ENCODE data around the gene SHISA7.

The SHISA7 gene

GRCh38 chr19:55464039-55464661, 21.1 kb upstream of the SHISA7 start:
- no peak for DNase-seq (ENCODE audit: low read depth in 2 of 3, low spot score in 2 of 3)

DNA sequence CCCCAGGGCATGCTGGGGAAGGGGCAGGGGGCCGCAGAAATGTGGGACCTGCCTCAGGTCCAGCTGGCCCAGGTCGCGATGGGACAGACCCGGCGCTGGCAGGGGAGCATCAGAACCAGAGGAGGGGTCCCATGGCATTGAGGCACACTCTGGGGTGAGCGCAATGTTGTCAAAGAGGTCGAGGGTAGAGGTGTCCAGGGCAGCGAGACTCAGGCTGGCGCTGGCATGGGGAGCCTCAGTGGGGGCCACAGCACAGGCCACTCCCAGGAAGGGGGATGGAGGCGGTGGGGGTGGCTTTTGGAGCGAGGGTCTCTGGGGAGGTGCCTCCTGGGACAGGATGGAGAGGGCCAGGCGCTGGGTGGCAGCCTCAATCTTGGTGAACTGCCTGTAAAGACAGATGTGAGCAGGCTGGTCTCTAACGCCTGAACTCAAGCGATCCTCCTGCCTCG, 20.5 kb upstream of the SHISA7 start:
- no peak for DNase-seq (ENCODE audit: low read depth in 2 of 3, low spot score in 2 of 3)

DNA sequence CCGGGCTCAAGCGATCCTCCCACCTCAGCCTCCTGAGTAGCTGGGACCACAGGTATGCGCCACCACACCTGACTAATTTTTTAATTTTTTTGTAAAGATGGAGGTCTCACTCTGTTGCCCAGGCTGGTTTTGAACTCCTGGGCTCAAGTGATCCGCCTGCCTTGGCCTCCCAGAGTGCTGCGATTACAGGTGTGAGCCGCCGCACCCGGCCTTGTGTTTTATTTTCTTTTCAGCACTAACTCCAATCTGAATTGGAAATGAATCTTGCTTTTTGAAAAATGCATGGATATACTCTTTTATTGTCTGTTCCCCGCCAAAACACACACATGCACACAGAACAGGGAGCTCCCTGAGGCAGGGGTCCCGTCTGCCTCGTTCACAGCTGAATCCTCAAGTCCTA, 19.6 kb upstream of the SHISA7 start:
- DNase-seq (ENCODE audit: low read depth in 2 of 3, low spot score in 2 of 3): no peak

- no peak for DNase-seq (ENCODE audit: low read depth in 2 of 3, low spot score in 2 of 3)
These were observed 19.0 kb upstream of the SHISA7 start for GRCh38 chr19:55461974-55462626.

- DNase-seq (ENCODE audit: low read depth in 2 of 3, low spot score in 2 of 3): peak; percentile 99 to 100 (median 99)
These were observed 18.3 kb upstream of the SHISA7 start, which contains the start of gene ISOC2 for GRCh38 chr19:55461259-55461973. TSS of gene ISOC2 (minus strand) at chr19:55461642. CDS start at chr19:55456486, 5,156 bp downstream.

- no peak for DNase-seq (ENCODE audit: low read depth in 2 of 3, low spot score in 2 of 3)
These were observed 17.7 kb upstream of the SHISA7 start for GRCh38 chr19:55460670-55461258.

DNA sequence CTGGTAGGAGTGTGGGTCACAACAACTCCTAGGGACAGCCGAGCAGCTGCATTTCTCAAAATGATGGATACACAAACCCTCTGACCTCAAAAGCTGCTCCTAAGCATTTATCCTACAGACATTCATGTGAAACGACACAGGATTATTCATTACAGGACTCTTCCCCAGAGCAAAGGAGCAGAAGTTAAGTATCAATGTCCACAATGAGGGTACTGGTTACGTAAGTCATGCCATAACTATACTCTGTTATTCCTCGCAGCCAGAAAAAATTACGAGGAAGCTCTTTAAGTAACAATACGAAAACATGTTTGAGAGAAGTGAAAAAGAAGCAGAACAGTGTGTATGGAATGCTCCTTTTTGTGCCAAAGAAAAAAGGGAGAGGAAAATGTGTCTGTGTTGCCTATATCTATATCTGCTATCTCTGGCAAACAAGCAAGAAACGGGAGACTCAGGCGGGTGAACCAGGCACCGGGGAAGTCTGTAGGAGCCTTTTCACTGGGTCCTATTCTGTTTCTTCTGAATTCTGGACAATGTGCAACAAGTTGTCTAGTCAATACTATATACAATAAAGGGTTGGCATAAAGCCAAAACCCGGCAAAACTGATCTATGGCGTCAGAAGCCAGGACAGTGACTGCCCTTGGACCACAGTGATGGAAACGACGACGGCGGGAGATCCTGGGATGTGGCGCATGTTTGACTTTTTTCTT, 17.0 kb upstream of the SHISA7 start:
- DNase-seq (ENCODE audit: low read depth in 2 of 3, low spot score in 2 of 3): no peak

- DNase-seq (ENCODE audit: low read depth in 2 of 3, low spot score in 2 of 3): no peak
These were observed 16.4 kb upstream of the SHISA7 start for GRCh38 chr19:55459551-55459949.

DNA sequence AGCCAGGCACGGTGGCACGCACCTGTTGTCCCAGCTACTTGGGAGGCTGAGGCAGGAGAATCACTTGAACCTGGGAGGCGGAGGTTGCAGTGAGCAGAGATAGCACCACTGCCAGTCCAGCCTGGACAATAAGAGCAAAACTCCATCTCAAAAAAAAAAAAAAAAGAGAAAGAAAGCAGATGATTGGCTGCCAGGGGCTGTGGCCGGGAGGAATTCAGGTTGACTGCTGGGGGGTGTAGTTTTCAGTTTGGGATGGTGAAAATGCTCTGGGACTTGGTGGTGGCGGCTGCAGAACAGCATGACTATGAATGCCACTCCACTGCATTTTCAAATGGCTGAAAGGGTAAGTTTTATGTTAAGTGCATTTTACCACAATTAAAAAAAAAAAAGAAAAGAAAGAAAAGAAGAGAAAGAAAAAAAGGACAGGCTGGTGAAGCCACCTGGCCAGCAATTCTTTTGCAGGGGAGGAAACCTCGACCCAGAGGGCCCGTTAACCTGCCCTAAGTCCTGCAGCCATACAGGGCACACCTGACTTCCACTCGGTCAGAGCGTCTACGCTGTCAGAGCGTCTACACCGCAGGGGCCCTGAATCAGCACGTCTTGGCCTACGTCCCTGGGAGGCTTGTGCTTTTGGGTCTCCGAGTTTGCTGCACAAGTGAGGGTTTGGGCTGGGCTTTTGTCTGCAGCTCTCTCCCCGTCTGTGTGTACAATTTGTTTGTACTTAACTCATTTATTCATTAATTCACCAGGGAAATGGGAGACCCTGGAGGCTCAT, 14.8 kb upstream of the SHISA7 start:
- DNase-seq (ENCODE audit: low read depth in 2 of 3, low spot score in 2 of 3): no peak

DNA sequence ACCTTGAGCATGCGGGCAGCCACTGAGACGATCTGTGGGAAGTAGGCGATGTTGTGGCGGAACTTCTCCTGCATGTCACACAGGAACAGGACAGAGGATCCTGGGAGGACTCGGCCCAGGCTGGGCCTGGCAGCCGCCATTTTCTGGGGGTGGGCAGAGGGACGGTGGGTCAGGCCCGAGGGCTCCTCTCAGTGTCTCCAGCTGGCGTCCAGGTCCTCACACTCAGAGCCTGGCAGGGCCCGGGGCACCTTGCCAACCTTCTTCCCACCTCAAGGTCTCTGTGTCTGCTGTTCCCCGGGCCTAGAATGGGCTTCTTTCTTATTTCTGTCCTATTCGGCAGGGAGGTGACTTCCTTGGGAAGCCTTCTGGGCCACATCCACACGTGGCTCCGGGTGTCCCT, 13.2 kb upstream of the SHISA7 start:
- no peak for DNase-seq (ENCODE audit: low read depth in 2 of 3, low spot score in 2 of 3)

DNA sequence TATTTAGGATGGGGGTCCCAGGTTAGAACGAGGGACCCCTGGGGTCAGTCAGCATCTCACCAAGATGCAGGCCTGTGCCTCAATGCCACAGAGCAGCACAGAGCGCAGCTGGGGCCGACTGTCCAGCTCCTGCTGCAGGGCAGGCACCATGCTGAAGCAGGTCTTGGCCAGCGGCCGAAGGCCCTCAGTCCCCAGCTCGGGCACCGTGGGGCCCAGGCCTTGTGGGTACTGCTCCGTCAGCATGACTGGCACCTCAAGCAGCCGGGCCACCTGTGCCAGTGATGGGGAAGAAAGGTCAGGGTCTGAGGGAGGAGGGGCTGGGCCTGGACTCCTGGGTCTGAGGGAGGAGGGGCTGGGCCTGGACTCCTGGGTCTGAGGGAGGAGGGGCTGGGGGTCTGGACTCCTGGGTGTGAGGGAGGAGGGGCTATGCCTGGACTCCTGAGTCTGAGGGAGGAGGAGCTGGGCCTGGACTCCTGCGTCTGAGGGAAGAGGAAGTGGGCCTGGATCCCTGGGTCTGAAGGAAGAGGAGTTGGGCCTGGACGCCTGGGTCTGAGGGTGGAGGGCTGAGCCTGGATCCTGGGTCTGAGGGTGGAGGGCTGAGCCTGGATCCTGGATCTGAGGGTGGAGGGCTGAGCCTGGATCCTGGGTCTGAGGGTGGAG, 12.6 kb upstream of the SHISA7 start:
- no peak for DNase-seq (ENCODE audit: low read depth in 2 of 3, low spot score in 2 of 3)

DNA sequence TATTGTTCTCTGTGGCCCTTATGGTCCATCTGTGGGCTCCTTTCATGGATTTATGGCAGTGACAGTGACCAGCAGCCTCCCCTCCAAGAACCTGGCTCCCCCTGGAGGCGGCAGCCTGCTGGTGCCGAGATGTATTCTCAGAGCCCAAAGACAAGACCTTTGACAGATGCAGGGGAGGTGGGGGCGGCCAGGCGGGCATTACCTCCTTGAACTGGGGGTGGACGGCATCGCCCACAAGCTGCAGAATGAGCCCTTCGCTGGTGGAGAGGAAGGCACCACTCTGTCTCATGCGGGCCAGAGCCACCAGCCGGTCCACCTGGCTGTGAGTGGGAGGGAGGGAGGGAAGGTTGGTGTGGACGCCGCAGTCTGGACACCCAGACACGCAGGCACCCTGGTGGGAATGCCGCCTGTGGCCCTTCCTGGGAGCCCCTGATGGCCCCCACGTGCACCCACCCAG, 11.7 kb upstream of the SHISA7 start:
- DNase-seq (ENCODE audit: low read depth in 2 of 3, low spot score in 2 of 3): no peak

DNA sequence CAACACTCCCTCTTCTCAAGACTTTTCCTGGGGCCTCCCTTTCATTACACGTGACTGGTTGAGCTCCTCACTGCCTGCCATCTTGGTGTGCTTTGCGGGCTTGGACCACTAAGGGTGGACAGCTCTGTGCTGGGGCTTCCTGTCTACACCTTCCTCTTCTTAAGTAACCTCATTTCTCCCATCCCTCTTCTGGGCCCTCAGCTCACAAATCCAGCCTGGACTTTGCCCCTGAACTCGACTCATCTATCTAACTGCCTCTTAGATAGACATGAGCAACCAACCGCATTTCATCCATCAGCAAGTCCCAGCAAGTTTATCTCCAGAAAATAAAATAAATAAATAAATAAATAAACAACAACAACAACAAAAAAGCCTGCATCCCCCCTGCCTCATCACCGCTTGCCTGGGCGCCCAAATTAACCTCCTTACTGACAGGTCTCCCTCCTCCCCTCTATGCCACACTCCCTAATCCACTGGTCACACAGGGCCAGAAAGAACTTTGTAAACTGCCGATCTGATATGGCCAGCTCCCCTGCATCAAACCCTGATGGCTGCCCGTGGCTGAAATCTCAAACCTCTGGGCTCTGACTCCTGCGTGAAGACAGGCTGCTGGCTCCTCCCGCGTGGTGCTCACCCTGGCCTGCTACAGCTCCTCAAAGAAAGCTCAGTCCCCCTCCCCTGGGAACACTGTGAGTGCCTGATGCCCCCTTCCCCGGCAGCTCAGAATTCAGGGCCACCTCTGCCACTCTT, 10.6 kb upstream of the SHISA7 start:
- no peak for DNase-seq (ENCODE audit: low read depth in 2 of 3, low spot score in 2 of 3)

- DNase-seq (ENCODE audit: low read depth in 2 of 3, low spot score in 2 of 3): no peak
These were observed 9.7 kb upstream of the SHISA7 start for GRCh38 chr19:55452749-55453346.

GRCh38 chr19:55451965-55452748, 9.1 kb upstream of the SHISA7 start:
- no peak for DNase-seq (ENCODE audit: low read depth in 2 of 3, low spot score in 2 of 3)

DNA sequence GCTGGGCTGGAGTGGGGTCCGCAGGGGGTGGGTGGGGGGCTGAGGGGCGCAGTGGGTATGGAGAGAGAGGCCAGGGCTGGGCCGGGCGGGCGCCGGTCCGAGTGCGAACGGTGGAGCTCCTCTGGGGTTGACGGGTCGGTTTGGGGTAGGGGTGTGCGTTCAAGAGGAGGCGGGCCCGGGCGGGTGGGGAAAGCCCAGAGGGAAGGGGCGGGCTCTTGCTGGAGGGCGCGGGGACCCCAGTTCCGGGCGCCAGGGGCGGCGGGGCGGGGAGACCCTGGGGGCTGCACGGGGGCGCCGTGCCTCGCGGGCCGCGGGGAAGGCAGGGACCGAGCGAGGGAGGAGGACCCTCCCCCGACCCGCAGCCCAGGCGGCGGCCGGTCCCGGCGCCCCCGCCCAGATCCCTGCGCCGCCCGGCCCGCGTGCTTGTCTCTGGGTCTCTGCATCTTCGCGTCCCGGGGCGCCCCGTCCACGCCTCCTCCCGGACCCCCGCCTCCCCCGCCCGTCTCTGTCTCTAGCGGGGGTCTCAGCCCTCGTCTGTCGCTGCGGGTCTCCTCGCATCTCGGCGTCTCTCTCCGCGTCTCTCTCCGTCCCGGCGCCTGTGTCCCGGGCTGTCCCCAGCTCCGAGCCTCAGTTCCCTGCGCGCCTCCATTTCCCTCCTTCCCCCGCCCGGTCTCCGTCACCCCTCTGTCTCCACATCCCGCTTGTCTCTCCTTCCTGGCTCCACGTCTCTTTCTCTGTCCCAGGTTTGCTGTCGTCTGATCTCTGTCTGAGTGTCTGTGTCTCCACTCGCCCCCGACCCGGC, 8.3 kb upstream of the SHISA7 start:
- DNase-seq (ENCODE audit: low read depth in 2 of 3, low spot score in 2 of 3): no peak

- no peak for DNase-seq (ENCODE audit: low read depth in 2 of 3, low spot score in 2 of 3)
These were observed 6.4 kb upstream of the SHISA7 start for GRCh38 chr19:55449469-55449868.

Measured in activated CD8-positive, alpha-beta memory T cell treated with anti-CD3 and anti-CD28 coated beads for 48 hours (primary cell).